ENCODE results near the gene KANSL1.
"Not testable (repeated sequence)": the region's sequence is repeated elsewhere in the genome, so short reads cannot be mapped to it uniquely, and the experiment has no call there.

KANSL1 gene, protein sequence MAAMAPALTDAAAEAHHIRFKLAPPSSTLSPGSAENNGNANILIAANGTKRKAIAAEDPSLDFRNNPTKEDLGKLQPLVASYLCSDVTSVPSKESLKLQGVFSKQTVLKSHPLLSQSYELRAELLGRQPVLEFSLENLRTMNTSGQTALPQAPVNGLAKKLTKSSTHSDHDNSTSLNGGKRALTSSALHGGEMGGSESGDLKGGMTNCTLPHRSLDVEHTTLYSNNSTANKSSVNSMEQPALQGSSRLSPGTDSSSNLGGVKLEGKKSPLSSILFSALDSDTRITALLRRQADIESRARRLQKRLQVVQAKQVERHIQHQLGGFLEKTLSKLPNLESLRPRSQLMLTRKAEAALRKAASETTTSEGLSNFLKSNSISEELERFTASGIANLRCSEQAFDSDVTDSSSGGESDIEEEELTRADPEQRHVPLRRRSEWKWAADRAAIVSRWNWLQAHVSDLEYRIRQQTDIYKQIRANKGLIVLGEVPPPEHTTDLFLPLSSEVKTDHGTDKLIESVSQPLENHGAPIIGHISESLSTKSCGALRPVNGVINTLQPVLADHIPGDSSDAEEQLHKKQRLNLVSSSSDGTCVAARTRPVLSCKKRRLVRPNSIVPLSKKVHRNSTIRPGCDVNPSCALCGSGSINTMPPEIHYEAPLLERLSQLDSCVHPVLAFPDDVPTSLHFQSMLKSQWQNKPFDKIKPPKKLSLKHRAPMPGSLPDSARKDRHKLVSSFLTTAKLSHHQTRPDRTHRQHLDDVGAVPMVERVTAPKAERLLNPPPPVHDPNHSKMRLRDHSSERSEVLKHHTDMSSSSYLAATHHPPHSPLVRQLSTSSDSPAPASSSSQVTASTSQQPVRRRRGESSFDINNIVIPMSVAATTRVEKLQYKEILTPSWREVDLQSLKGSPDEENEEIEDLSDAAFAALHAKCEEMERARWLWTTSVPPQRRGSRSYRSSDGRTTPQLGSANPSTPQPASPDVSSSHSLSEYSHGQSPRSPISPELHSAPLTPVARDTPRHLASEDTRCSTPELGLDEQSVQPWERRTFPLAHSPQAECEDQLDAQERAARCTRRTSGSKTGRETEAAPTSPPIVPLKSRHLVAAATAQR (N-terminal part only)

DNA sequence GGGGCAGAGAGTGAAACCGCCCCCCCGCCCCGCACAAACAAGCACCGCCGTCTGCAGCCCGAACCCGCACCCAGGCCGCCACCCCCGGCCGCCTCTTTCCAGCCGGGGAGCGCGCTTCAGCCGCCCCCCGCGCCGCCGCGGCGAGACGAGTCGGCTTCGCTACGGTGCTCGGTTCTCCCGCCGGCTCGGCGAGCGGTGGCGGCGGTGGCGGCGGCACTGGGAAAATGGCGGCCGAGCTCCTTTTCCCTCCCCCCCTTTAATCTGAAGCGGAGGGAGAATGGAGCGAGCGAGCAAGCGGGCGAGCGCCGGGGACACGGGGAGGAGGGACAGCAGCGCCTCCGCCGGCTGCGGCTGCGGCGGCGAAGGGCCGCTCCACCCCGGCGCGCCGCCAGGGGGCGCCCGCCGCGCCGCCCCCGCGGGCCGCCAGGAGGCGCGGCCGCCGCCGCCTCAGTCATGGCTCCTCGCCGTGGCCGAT, at the start of gene KANSL1:
KANSL1 (minus strand) TSS at position 279 of the 475 bp plus-strand sequence. CDS start 21,286 bp downstream, outside the sequence.
- DNase-seq (ENCODE audit: low read depth), result peak; percentile 90

DNA sequence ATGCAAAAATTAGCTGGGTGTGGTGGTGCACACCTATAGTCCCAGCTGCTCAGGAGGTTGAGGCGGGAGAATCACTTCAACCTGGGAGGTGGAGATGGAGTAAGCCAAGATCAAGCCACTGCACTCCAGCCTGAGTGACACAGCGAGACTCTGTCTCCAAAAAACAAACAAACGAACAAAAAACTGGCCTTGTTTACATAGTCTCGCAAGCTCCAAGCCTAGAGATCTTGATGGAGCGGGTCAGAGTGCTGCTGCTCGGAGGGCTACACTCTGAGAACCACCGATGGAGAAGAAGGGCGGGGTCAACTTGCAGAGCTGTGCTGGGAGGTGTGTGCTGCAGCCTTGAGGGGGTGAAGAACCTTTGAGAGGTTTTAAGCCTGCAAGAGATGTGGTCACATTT, 38.1 kb upstream of the KANSL1 start:
- DNase-seq (ENCODE audit: low read depth), result not testable (repeated sequence)

DNA sequence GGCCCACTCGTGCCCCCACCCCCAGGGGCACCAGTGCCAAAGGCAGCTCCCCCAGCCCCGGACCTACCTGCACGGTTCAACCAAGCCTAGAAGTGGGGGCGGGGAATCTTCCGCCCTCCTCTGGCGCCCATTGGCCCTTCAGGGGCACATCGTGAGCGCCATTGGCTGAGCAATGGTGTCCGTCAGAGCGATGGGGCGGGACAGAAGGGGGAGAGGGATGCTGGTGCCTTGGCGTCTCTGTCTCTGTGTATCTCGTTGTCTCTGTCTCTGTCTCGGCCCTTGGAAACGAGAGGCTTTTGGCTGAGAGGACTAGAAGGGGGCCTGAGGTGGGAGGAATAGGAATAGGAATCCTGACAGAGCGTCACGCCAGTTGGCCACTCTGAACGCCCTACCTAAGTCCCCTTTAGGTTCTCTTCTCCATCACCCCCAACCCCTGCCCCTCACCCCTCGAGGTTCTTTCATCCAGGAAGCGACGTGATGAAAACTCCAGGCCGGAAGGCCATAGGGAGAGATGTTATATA, 32.1 kb upstream of the KANSL1 start:
- peak; percentile 75 for DNase-seq (ENCODE audit: low read depth)

DNA sequence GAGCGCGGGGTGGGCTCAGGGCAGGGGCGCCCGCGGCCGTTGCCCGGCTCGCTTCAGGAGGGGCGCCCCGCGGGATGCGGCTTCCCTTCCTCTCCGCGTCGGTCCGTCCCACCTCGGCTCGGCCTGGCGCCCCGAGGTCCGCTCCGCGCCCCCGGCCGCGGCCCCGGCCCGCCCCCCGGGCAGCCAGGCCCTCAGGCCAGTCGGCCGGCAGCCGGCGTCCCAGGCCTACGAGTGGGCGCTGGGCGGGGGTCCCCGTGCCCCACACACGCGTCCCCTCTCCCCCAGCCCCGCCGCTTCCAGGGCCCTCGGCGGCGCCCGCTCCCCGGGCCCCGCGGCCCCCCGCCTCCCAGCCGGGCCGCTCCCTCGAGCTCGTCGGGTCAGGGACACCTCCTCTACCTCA, 31.6 kb upstream of the KANSL1 start:
- DNase-seq (ENCODE audit: low read depth), result not testable (repeated sequence)

DNA sequence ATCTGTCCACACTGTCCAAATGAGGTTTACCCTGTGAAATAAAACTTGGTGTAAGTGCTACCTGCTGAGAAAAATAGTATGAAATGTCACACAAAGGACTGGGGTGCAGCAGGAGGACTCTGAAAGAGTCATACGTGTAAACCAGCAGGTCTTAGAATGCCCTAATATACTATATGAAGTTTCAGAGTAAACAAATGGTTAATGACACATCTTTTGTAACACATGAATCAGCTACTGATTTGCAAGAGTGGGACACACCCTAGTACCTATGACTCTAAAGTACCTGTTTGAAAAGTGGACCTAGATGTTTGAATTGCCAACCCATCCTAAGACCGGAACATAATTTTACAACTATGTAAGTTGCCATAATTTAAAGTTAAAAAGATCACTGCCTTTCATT, 29.8 kb upstream of the KANSL1 start:
- not testable (repeated sequence) for DNase-seq (ENCODE audit: low read depth)

DNA sequence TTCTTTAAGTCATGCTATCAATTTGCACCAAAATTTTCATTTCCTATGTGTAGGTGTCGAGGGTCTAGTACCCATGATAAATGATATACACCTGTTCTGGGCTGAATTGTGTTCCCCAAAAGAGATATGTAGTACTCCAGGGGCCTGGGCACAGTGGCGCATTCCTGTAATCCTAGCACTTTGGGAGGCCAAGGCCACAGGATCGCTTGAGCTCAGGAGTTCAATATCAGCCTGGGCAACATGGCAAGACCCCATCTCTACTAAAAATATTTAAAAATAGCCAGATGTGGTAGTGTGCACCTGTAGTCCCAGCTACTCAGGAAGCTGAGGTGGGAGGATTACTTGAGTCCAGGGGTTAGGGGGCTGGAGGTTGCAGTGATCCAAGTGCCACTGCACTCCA, 23.5 kb upstream of the KANSL1 start:
- DNase-seq (ENCODE audit: low read depth), result no peak

DNA sequence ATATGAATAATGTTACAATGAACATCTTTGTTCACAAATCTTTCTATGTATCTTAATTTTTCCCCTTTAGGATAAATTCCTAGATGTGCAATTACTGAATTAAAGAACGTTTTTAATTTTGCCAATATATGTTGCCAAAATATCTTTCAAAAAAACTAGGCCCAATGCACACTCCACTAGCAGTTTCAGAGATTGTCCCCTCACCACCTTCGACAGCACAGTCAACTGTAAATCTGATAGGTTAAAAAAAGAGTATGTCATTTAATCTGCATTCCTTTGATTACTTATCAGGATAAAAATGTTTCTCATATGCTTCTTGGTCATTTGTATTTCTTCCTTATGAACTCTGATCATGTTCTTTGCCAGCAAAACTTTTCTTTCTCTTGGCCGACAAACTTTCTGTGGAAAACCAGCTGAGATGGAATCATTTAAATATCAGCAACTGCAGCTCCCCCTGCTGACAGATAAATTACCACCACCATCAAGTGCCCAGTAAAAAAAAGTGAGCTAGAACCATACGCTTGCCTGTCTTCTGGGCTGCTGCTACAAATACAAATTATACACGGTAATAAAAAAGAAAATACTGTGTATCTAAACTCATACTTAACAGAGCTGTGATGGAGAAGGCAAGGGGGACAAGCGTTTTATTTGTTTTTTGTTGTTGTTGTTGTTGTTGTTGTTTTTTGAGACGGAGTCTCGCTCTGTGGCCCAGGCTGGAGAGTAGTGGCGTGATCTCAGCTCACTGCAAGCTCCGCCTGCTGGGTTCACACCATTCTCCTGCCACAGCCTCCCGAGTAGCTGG, 19.6 kb upstream of the KANSL1 start:
- DNase-seq (ENCODE audit: low read depth), result peak; percentile 72

DNA sequence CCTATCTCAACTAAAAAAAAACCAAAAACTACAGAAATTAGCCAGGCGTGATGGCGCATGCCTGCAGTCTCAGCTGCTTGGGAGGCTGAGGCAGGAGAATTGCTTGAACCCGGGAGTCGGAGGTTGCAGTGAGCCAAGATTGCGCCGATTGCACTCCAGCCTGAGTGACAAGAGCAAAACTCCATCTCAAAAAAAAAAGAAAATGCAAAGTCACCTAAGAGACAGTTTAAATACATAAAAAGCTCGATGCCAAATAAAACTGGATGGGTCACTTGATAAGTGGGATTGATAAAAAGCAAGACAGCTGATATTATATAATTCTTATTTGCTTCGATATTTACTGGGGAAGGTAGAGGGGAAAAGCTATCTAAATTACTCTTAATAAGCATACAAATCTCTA, 15.8 kb upstream of the KANSL1 start:
- DNase-seq (ENCODE audit: low read depth), result no peak

DNA sequence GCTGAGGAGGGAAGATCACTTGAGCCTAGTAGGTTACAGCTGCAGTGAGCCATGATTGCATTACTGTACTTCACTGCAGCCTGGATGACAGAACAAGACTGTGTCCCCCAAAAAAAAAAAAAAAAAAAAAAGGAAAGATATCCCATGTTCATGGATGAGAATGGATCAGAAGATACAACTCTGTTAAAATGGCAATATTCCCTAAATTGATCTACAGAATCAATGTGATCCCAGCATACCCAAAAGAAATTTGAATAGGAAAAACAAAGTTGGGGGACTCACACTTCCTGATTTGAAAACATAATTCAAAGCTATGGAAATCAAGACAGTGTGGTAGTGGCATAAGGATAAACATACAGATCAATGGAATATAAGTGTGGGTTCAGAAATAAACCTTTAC, 12.7 kb upstream of the KANSL1 start:
- no peak for DNase-seq (ENCODE audit: low read depth)

DNA sequence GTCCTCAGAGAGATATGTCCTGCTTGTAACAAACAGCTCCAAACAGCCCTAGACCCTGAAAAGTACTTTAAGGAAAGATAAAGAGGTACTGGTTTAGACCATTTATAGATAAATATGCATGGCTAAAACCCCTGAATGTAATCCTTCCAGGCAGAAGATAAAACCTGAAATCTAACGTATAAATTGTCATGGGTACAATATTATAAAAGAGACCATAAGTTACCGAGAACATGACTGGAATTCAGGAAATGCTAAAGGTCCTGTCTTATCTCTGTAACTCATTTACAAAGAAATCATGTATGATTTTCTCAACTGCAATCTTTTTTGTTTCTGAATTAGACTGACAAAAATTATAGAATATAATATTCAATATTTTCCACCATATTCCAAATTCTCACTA, 9.2 kb upstream of the KANSL1 start:
- DNase-seq (ENCODE audit: low read depth), result no peak

DNA sequence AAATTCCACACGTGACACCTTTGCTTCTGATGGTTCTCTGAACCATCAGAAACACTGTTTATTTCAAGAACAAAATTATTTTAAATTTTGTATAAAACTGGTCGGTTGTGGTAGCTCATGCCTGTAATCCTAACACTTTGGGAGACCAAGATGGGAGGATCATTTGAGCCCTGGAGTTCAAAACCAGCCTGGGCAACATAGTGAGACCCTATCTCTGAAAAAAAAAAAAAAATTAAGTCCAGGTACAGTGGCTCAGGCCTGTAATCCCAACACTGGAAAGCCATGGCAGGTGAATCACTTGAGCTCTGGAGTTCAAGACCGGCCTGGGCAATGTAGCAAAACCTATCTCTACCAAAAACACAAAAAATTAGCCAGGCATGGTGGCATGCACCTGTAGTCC, 8.3 kb upstream of the KANSL1 start:
- DNase-seq (ENCODE audit: low read depth), result no peak

DNA sequence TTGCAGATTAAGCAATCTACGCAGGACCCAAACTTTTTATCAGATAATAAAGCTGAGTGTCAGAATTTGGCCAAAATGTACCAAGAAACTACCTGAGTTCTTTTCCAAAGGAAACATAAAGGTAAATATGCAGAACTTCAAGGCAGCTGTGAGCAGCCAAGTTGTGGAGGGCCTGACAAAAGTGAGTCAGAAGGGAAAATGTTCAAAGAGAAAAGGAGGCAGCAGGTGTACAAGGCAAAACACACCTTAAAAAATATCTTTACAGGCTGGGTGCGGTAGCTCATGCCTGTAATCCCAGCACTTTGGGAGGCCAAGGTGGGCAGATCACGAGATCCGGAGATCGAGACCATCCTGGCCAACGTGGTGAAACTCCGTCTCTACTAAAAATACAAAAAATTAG, 7.0 kb upstream of the KANSL1 start:
- DNase-seq (ENCODE audit: low read depth), result no peak

DNA sequence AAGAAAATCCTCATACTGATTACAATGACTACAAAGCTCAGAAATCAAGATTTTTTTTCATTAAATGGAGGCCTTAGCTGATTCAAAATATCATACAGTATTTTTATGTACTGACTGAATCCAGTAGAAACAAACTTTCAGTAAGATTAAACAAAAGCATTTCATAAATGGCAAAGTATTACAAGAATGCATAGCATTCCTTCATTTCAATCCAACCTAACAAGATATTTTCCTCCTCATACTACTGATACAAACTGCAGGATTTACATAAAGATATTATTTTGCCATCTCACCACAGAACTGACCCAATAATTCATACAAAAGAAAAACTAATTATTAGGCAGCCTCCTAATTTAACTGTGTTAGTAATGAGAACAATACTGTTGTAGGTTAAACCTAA, 6.2 kb upstream of the KANSL1 start:
- DNase-seq (ENCODE audit: low read depth), result no peak

DNA sequence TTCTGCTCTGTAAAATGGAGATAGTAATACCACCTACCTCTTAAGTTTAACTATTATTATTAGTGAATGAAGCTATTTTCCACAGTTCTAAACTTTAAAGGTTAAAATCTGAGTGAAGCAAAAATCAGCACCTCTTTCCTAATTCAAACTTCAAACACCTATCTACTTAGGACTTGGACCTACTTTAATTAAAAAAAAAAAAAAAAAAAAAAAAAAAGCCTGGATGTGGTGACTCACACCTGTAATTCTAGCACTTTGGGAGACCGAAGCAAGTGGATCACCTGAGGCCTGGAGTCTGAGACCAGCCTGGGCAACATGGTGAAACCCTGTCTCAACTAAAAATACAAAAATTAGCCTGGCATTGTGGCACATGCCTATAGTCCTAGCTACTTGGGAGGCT, 5.0 kb upstream of the KANSL1 start:
- DNase-seq (ENCODE audit: low read depth), result no peak

DNA sequence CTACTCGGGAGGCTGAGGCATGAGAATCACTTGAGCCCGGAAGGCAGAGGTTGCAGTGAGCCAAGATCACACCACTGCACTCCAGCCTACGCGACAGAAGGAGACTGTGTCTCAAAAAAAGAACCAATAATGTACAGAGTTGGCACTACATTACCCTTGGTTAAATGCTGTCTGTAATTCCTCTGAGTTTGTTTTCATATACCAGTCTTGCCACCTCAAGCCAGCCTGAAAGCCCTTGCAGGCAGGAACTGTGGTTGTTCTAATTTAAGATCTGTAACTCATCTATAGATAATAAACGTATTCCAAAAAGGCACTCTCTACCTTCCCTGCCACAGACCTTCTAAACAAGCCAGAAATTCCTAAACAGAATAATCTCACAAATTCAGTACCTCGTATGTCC, 4.3 kb upstream of the KANSL1 start:
- DNase-seq (ENCODE audit: low read depth), result no peak

DNA sequence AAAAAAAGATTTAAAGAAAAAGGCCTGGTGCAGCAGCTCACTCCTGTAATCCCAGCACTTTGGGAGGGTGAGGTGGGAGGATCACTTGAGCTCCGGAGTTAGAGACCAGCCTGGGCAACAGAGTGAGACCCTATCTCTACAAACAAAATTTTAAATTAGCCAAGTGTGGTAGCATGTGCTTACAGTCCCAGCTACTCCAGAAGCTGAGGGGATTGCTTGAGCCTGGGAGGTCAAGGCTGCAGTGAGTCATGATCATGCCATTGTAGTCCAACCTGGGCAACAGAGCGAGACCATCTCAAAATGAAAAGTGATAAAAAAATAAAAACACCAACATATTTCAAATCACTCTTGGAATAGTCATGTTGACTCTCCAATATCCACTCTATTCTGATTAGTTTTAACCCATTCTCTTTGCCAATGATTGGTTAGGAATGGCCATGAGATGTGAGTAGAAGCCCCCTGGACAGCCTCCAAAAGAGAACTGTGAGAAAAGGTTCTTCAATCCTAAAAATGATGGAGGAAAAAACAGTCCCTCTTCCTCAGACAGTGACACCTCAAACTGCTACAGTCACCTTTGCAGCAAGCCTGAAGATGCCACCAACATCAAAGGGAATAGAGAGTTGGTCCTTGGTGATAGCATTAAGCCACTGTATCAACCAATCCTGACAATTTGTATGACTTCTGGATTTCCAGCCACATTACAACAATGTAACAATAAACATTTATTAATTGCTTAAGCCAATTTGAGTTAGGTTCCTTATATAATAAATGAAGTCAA, 2.9 kb upstream of the KANSL1 start:
- DNase-seq (ENCODE audit: low read depth), result no peak

DNA sequence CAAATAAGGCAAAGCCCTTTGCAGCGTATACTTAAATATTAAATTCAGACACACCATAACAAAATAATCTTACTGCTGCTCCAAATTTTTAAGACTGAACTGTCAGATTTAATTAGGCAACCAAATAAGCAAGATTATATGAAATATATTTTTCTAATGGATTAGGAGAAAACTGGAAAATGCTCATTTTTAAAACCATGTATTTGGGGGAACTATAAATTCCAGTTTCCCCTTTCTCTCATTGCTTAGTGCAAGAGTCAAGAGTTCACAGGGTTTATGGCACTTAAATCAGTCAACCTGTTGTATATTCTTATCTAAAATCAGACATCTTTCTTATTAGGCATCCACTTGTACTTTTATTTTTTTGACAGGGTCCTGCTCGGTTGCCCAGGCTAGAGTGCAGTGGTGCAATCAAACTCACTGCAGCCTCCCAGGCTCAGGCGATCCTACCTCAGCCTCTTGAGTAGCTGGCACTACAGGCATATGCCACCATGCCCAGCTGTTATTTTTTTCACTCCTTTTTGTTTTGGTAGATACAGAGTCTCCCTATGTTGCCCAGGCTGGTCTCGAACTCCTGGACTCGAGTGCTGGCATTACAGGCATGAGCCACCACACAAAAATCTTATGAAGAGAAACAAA, 2.1 kb upstream of the KANSL1 start:
- DNase-seq (ENCODE audit: low read depth), result no peak

DNA sequence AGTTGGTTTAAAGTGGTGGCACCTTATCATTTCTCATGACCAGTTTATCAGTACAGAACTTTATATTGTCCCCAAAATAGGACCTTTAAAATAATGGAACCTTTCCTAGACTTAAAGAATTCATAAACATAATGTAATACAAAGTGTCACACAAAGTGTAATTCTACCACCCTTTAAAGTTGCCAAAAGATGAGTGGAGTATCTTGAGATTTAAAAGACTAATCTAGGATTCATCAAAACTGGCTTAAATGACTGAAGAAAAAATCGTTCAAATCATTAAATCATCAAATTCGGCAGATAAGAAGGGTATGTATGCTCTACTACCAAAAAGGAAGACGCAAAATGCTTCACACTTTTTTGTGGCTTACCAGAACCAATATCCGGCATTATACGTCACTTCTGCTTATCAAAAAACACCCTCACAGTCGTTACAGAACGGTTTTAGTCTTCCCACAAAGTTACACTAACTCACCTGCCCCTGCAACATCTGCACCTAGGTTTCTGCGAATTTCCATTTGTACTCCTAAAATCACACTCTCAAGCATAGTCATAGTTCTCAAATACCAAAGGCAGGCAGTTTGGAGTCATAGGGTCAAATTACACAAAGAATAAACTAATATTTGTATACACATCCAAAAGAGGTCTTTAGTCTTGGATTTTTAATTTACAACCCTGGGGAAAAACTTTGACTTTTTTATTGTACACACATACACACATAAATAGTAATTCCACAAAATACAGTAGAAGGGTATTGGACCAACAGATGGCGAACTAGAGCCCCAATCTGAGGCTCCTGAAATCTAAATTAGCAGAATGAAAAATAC, 1.4 kb upstream of the KANSL1 start:
- no peak for DNase-seq (ENCODE audit: low read depth)

Data from fibroblast of gingiva (primary cell).